Osteocyte (in vitro differentiated cells): Measurements from ENCODE around the gene MAN2A1. TPM values are rescaled to one million over a fixed set of nuclear protein-coding genes. Genes with fewer than 3 reads are reported as not detected.

Experiments
- DNase-seq: peaks from one replicate; pipeline ENCODE4 v3.0.0; 2021; ENCODE audit warnings: mixed read lengths; ENCODE audit not compliant: unreplicated experiment; ENCODE audit errors: extremely low spot score
- H3K27ac Mint-ChIP-seq: one replicate; pipeline ENCODE4 v1.8.0; 2021; ENCODE audit warnings: mild to moderate bottlenecking, mixed read lengths; ENCODE audit not compliant: unreplicated experiment
- H3K27me3 Mint-ChIP-seq: one replicate; pipeline ENCODE4 v1.8.0; 2021; ENCODE audit warnings: mixed read lengths; ENCODE audit not compliant: unreplicated experiment
- H3K36me3 Mint-ChIP-seq: one replicate; pipeline ENCODE4 v1.8.0; 2021; ENCODE audit warnings: mixed read lengths; ENCODE audit not compliant: unreplicated experiment
- H3K4me1 Mint-ChIP-seq: one replicate; pipeline ENCODE4 v1.8.0; 2021; ENCODE audit warnings: mixed read lengths; ENCODE audit not compliant: unreplicated experiment
- H3K4me3 Mint-ChIP-seq: one replicate; pipeline ENCODE4 v1.8.0; 2021; ENCODE audit warnings: mild to moderate bottlenecking, moderate library complexity, mixed read lengths; ENCODE audit not compliant: unreplicated experiment
- H3K9me3 Mint-ChIP-seq: one replicate; pipeline ENCODE4 v1.8.0; 2021; ENCODE audit warnings: mixed read lengths; ENCODE audit not compliant: unreplicated experiment
- total RNA-seq: library from RNA; stranded (reverse); gene quantifications from 2 replicates; pipeline ENCODE4 v1.2.1, GENCODE V29; 2021
- TF ChIP-seq, protein P1 (sequence below): fragments of 200-600 bp; sonication (generic); IDR thresholded peaks from 2 replicates; pipeline ENCODE4 v1.5.0; 2021; ENCODE audit warnings: antibody characterized with exemption, mild to moderate bottlenecking, moderate library complexity

Gene MAN2A1
- total RNA-seq, 1 donor from 2014 or later = 139 TPM

DNA sequence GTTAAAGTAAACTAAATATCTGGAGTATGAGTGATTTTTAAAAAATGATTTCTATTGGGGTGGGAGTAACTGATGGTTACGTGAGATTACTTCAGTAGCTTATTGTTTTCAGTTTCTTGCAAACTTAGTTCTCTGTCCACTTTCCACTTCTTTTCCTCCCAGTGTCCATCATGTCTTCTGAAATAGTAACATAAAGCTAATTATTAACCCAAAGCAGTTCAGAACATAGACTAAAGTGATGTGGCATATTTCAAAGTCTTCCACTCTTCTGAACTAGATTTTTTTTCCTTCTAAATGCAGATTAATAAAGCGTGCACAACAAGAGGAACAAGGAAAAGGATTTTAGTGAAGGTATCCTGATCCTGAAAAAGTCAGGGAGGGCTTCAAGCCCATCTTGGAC lies 114.1 kb downstream of the MAN2A1 start:
- H3K27me3 Mint-ChIP-seq = no peaks in the 10 kb centered on the region
- TF ChIP-seq, protein P1, sequence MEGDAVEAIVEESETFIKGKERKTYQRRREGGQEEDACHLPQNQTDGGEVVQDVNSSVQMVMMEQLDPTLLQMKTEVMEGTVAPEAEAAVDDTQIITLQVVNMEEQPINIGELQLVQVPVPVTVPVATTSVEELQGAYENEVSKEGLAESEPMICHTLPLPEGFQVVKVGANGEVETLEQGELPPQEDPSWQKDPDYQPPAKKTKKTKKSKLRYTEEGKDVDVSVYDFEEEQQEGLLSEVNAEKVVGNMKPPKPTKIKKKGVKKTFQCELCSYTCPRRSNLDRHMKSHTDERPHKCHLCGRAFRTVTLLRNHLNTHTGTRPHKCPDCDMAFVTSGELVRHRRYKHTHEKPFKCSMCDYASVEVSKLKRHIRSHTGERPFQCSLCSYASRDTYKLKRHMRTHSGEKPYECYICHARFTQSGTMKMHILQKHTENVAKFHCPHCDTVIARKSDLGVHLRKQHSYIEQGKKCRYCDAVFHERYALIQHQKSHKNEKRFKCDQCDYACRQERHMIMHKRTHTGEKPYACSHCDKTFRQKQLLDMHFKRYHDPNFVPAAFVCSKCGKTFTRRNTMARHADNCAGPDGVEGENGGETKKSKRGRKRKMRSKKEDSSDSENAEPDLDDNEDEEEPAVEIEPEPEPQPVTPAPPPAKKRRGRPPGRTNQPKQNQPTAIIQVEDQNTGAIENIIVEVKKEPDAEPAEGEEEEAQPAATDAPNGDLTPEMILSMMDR = no peak

DNA sequence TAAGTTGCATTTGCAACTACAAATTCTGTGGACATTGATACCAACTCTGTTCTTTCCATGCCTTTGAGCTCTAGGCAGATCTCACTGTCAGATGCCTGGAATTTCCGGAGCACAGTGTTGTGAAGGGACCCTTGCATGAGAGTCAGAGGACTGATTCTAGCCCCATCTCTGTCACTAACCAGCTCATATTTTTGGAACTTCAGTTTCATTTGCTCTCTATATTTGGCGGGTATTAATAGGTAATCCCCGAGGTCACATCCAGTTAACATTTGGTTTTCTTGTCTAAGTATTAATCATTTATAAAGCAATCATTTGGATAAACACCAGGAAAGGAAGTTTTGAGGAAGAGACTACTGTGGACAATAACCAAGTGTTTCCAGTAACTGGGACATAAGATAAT lies 115.7 kb downstream of the MAN2A1 start:
- Mint-ChIP-seq H3K9me3 (peaks cover 13% of the 10 kb centered on the region), H3K36me3 (peaks cover 37% of the 10 kb centered on the region), H3K4me3 (peak overlapping the region; percentile 16), H3K27ac (peak overlapping the region; percentile 85), H3K27me3 (no peaks in the 10 kb centered on the region), H3K4me1 (peaks cover 47% of the 10 kb centered on the region)
- TF ChIP-seq, protein P1 = no peak
- DNase-seq = no peak

More for the DNA sequence above, 114.1 kb downstream of the MAN2A1 start:
- Mint-ChIP-seq H3K4me1 (peaks cover 36% of the 10 kb centered on the region), H3K4me3 (no peak overlapping the region), H3K27ac (peak overlapping the region; percentile 81), H3K9me3 (peaks cover 3% of the 10 kb centered on the region), H3K36me3 (peaks cover 35% of the 10 kb centered on the region)
- no peak for DNase-seq

DNA sequence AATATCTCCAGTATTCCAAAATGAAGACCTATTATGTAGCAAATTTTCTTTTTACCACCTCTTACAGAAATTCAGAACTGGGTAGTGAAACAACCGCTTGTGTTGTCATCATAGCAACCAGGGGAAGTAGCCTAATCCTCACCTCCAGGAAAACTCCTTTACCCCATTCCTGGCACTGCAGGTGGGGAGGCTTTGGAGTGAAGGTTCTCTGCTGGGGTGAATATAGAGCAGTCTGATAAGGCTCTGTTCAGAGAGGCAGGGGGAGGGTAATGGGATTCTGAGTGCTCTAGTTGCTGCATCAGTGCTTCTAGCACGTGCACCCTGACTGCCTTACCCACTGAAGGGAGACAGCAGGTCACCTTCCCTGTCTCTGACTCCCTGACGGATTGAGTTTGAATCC lies 116.2 kb downstream of the MAN2A1 start:
- Mint-ChIP-seq H3K4me1 (peaks cover 50% of the 10 kb centered on the region), H3K27ac (peak overlapping the region; percentile 85)

DNA sequence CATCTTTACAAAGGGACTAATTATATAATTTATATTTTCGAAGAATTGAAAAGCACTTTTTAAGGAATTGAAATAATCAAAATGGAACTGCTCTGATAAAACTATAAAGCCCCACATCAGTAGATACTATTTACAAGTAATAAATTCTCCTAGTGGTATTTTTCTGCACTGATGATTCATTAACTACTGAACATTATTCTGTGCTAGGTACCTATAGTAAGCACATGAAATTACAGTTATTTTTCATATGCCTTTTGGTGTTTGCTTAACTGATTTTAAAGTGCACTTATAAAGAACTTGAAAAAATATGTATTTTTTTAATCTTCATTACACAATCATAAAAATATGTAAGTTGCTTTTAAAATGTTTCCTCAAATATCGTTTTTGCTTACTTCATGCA lies 123.0 kb downstream of the MAN2A1 start:
- Mint-ChIP-seq H3K27me3 (no peaks in the 10 kb centered on the region), H3K4me3 (no peak overlapping the region), H3K27ac (no peak overlapping the region), H3K9me3 (peaks cover 13% of the 10 kb centered on the region), H3K36me3 (peaks cover 57% of the 10 kb centered on the region), H3K4me1 (peaks cover 26% of the 10 kb centered on the region)
- no peak for DNase-seq
- TF ChIP-seq, protein P1 = no peak

More for the DNA sequence above, 116.2 kb downstream of the MAN2A1 start:
- Mint-ChIP-seq H3K4me3 (no peak overlapping the region), H3K36me3 (peaks cover 37% of the 10 kb centered on the region), H3K27me3 (no peaks in the 10 kb centered on the region), H3K9me3 (peaks cover 13% of the 10 kb centered on the region)
- TF ChIP-seq, protein P1 = no peak
- no peak for DNase-seq

DNA sequence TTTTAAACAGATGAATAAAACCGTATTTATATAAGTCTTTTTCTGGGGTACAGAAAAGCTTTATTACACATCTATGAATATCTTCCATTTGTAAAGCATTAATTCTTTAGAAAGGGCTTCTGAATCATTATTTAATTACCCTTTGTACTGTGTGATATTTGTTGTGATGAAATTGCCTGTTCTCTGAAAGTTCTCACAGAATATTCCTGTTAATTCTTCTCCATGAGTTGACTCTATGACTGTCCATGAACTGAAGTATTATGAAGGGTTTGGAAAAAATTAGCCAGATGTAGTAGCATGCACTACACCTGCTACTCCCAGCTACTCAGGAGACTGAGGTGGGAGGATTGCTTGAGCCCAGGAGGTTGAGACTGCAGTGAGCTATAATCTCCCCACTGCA lies 127.0 kb downstream of the MAN2A1 start:
- Mint-ChIP-seq H3K27ac (no peak overlapping the region), H3K9me3 (no peaks in the 10 kb centered on the region), H3K27me3 (no peaks in the 10 kb centered on the region), H3K4me3 (no peak overlapping the region), H3K4me1 (peaks cover 8% of the 10 kb centered on the region), H3K36me3 (peaks cover 44% of the 10 kb centered on the region)
- TF ChIP-seq, protein P1 = no peak
- DNase-seq = no peak
